ENCODE data around the gene PRR16. TPM values are rescaled to one million over a fixed set of nuclear protein-coding genes. Genes with fewer than 3 reads are reported as not detected.

Gene PRR16
- total and polyA plus RNA-seq, 4 experiments from 2014 or later: not detected

- no peak overlapping the region for H3K27ac Mint-ChIP-seq
- H3K9me3 Mint-ChIP-seq: peaks cover 0 to 8% (median 3%) of the 10 kb centered on the region in 8 donors
- Histone ChIP-seq H3K9me3 (ENCODE audit: control insufficient read depth in 1 of 2, low read length in 2 of 2) (no peaks in the 10 kb centered on the region), H3K4me3 (ENCODE audit: low read length in 2 of 2) (no peak overlapping the region), H3K27ac (ENCODE audit: low read depth, low read length) (no peak overlapping the region), H3K4me1 (ENCODE audit: insufficient read depth, low read length) (no peaks in the 10 kb centered on the region), H3K27me3 (ENCODE audit: insufficient read depth, low read length) (no peaks in the 10 kb centered on the region), H3K36me3 (ENCODE audit: insufficient read depth, low read length) (no peaks in the 10 kb centered on the region)
- POLR2A ChIA-PET (ENCODE audit: partially characterized antibody): no interaction called here
- intact Hi-C loops (cut with micrococcal nuclease): no loop called here
- H3K4me3 Mint-ChIP-seq: no peak overlapping the region
- DNase-seq: no peak
- CTCF ChIA-PET (ENCODE audit: partially characterized antibody): no interaction called here
- H3K36me3 Mint-ChIP-seq: no peaks in the 10 kb centered on the region
- H3K27me3 Mint-ChIP-seq: no peaks in the 10 kb centered on the region
- no peaks in the 10 kb centered on the region for H3K4me1 Mint-ChIP-seq
These were observed 112.5 kb downstream of the PRR16 start for GRCh38 chr5:120576588-120576987.

- Mint-ChIP-seq H3K36me3 (no peaks in the 10 kb centered on the region), H3K4me3 (no peak overlapping the region), H3K27me3 (no peaks in the 10 kb centered on the region), H3K9me3 (peaks cover 0 to 11% (median 5%) of the 10 kb centered on the region in 8 donors), H3K4me1 (no peaks in the 10 kb centered on the region), H3K27ac (no peak overlapping the region)
- H3K36me3 ChIP-seq (ENCODE audit: insufficient read depth, low read length): no peaks in the 10 kb centered on the region
- no peak for DNase-seq
- H3K27me3 ChIP-seq (ENCODE audit: insufficient read depth, low read length): no peaks in the 10 kb centered on the region
- no peak overlapping the region for H3K4me3 ChIP-seq (ENCODE audit: low read length in 2 of 2)
- no peaks in the 10 kb centered on the region for H3K9me3 ChIP-seq (ENCODE audit: control insufficient read depth in 1 of 2, low read length in 2 of 2)
- intact Hi-C loops (cut with micrococcal nuclease): no loop called here
- no peak overlapping the region for H3K27ac ChIP-seq (ENCODE audit: low read depth, low read length)
- CTCF ChIA-PET (ENCODE audit: partially characterized antibody): no interaction called here
- H3K4me1 ChIP-seq (ENCODE audit: insufficient read depth, low read length): no peaks in the 10 kb centered on the region
- POLR2A ChIA-PET (ENCODE audit: partially characterized antibody): no interaction called here
These were observed 118.5 kb downstream of the PRR16 start for GRCh38 chr5:120582635-120583034.

- no peaks in the 10 kb centered on the region for H3K4me1 Mint-ChIP-seq
- intact Hi-C loops (cut with micrococcal nuclease): no loop called here
- H3K36me3 Mint-ChIP-seq: no peaks in the 10 kb centered on the region
- POLR2A ChIA-PET (ENCODE audit: partially characterized antibody): no interaction called here
- Histone ChIP-seq H3K36me3 (ENCODE audit: insufficient read depth, low read length) (no peaks in the 10 kb centered on the region), H3K4me3 (ENCODE audit: low read length in 2 of 2) (no peak overlapping the region), H3K27ac (ENCODE audit: low read depth, low read length) (no peak overlapping the region), H3K9me3 (ENCODE audit: control insufficient read depth in 1 of 2, low read length in 2 of 2) (no peaks in the 10 kb centered on the region), H3K4me1 (ENCODE audit: insufficient read depth, low read length) (no peaks in the 10 kb centered on the region), H3K27me3 (ENCODE audit: insufficient read depth, low read length) (no peaks in the 10 kb centered on the region)
- no peak overlapping the region for H3K27ac Mint-ChIP-seq
- H3K4me3 Mint-ChIP-seq: no peak overlapping the region
- CTCF ChIA-PET (ENCODE audit: partially characterized antibody): no interaction called here
- H3K27me3 Mint-ChIP-seq: no peaks in the 10 kb centered on the region
- no peak for DNase-seq
- H3K9me3 Mint-ChIP-seq: peaks cover 0 to 6% (median 3%) of the 10 kb centered on the region in 8 donors
These were observed 122.5 kb downstream of the PRR16 start for GRCh38 chr5:120586646-120587045.

GRCh38 chr5:120591911-120592310 lies 127.8 kb downstream of the PRR16 start:
- CTCF ChIA-PET (ENCODE audit: partially characterized antibody): no interaction called here
- DNase-seq: no peak
- Histone ChIP-seq H3K4me1 (ENCODE audit: insufficient read depth, low read length) (no peaks in the 10 kb centered on the region), H3K9me3 (ENCODE audit: control insufficient read depth in 1 of 2, low read length in 2 of 2) (no peaks in the 10 kb centered on the region), H3K27me3 (ENCODE audit: insufficient read depth, low read length) (no peaks in the 10 kb centered on the region), H3K4me3 (ENCODE audit: low read length in 2 of 2) (no peak overlapping the region), H3K36me3 (ENCODE audit: insufficient read depth, low read length) (no peaks in the 10 kb centered on the region), H3K27ac (ENCODE audit: low read depth, low read length) (no peak overlapping the region)
- Mint-ChIP-seq H3K27me3 (no peaks in the 10 kb centered on the region), H3K4me1 (no peaks in the 10 kb centered on the region), H3K27ac (no peak overlapping the region), H3K9me3 (peaks cover 0 to 5% (median 2%) of the 10 kb centered on the region in 8 donors), H3K4me3 (no peak overlapping the region), H3K36me3 (no peaks in the 10 kb centered on the region)
- POLR2A ChIA-PET (ENCODE audit: partially characterized antibody): no interaction called here
- intact Hi-C loops (cut with micrococcal nuclease): no loop called here

GRCh38 chr5:120599576-120599975 lies 135.5 kb downstream of the PRR16 start:
- Histone ChIP-seq H3K36me3 (ENCODE audit: insufficient read depth, low read length) (no peaks in the 10 kb centered on the region), H3K4me3 (ENCODE audit: low read length in 2 of 2) (no peak overlapping the region), H3K27ac (ENCODE audit: low read depth, low read length) (no peak overlapping the region), H3K4me1 (ENCODE audit: insufficient read depth, low read length) (no peaks in the 10 kb centered on the region), H3K9me3 (ENCODE audit: control insufficient read depth in 1 of 2, low read length in 2 of 2) (no peaks in the 10 kb centered on the region), H3K27me3 (ENCODE audit: insufficient read depth, low read length) (no peaks in the 10 kb centered on the region)
- no peaks in the 10 kb centered on the region for H3K4me1 Mint-ChIP-seq
- intact Hi-C loops (cut with micrococcal nuclease): no loop called here
- no peak for DNase-seq
- POLR2A ChIA-PET (ENCODE audit: partially characterized antibody): no interaction called here
- no peak overlapping the region for H3K27ac Mint-ChIP-seq
- CTCF ChIA-PET (ENCODE audit: partially characterized antibody): no interaction called here
- no peaks in the 10 kb centered on the region for H3K36me3 Mint-ChIP-seq
- peaks cover 0 to 21% (median 8%) of the 10 kb centered on the region in 8 donors for H3K9me3 Mint-ChIP-seq
- H3K4me3 Mint-ChIP-seq: no peak overlapping the region
- no peaks in the 10 kb centered on the region for H3K27me3 Mint-ChIP-seq

GRCh38 chr5:120600639-120601038 lies 136.5 kb downstream of the PRR16 start:
- Mint-ChIP-seq H3K4me1 (no peaks in the 10 kb centered on the region), H3K27me3 (no peaks in the 10 kb centered on the region), H3K36me3 (no peaks in the 10 kb centered on the region), H3K27ac (no peak overlapping the region), H3K4me3 (no peak overlapping the region), H3K9me3 (peaks cover 0 to 21% (median 8%) of the 10 kb centered on the region in 8 donors)
- Histone ChIP-seq H3K27ac (ENCODE audit: low read depth, low read length) (no peak overlapping the region), H3K36me3 (ENCODE audit: insufficient read depth, low read length) (no peaks in the 10 kb centered on the region), H3K4me1 (ENCODE audit: insufficient read depth, low read length) (no peaks in the 10 kb centered on the region), H3K9me3 (ENCODE audit: control insufficient read depth in 1 of 2, low read length in 2 of 2) (no peaks in the 10 kb centered on the region), H3K27me3 (ENCODE audit: insufficient read depth, low read length) (no peaks in the 10 kb centered on the region), H3K4me3 (ENCODE audit: low read length in 2 of 2) (no peak overlapping the region)
- intact Hi-C loops (cut with micrococcal nuclease): no loop called here
- POLR2A ChIA-PET (ENCODE audit: partially characterized antibody): no interaction called here
- CTCF ChIA-PET (ENCODE audit: partially characterized antibody): no interaction called here
- no peak for DNase-seq

- H3K27me3 Mint-ChIP-seq: no peaks in the 10 kb centered on the region
- DNase-seq: no peak
- Histone ChIP-seq H3K36me3 (ENCODE audit: insufficient read depth, low read length) (no peaks in the 10 kb centered on the region), H3K9me3 (ENCODE audit: control insufficient read depth in 1 of 2, low read length in 2 of 2) (no peaks in the 10 kb centered on the region), H3K4me1 (ENCODE audit: insufficient read depth, low read length) (no peaks in the 10 kb centered on the region), H3K4me3 (ENCODE audit: low read length in 2 of 2) (no peak overlapping the region), H3K27me3 (ENCODE audit: insufficient read depth, low read length) (no peaks in the 10 kb centered on the region), H3K27ac (ENCODE audit: low read depth, low read length) (no peak overlapping the region)
- no peaks in the 10 kb centered on the region for H3K36me3 Mint-ChIP-seq
- H3K27ac Mint-ChIP-seq: no peak overlapping the region
- peaks cover 0 to 21% (median 8%) of the 10 kb centered on the region in 8 donors for H3K9me3 Mint-ChIP-seq
- POLR2A ChIA-PET (ENCODE audit: partially characterized antibody): no interaction called here
- CTCF ChIA-PET (ENCODE audit: partially characterized antibody): no interaction called here
- intact Hi-C loops (cut with micrococcal nuclease): no loop called here
- H3K4me1 Mint-ChIP-seq: no peaks in the 10 kb centered on the region
- H3K4me3 Mint-ChIP-seq: no peak overlapping the region
These were observed 137.9 kb downstream of the PRR16 start for GRCh38 chr5:120602033-120602432.

GRCh38 chr5:120604884-120605283 lies 140.8 kb downstream of the PRR16 start:
- Mint-ChIP-seq H3K27ac (no peak overlapping the region), H3K4me1 (no peaks in the 10 kb centered on the region), H3K27me3 (no peaks in the 10 kb centered on the region), H3K36me3 (no peaks in the 10 kb centered on the region), H3K4me3 (no peak overlapping the region), H3K9me3 (peaks cover 0 to 18% (median 7%) of the 10 kb centered on the region in 8 donors)
- DNase-seq: no peak
- H3K27ac ChIP-seq (ENCODE audit: low read depth, low read length): no peak overlapping the region
- intact Hi-C loops (cut with micrococcal nuclease): no loop called here
- H3K27me3 ChIP-seq (ENCODE audit: insufficient read depth, low read length): no peaks in the 10 kb centered on the region
- H3K4me3 ChIP-seq (ENCODE audit: low read length in 2 of 2): no peak overlapping the region
- ChIA-PET CTCF (ENCODE audit: partially characterized antibody) (no interaction called here), POLR2A (ENCODE audit: partially characterized antibody) (no interaction called here)
- no peaks in the 10 kb centered on the region for H3K4me1 ChIP-seq (ENCODE audit: insufficient read depth, low read length)
- no peaks in the 10 kb centered on the region for H3K36me3 ChIP-seq (ENCODE audit: insufficient read depth, low read length)
- no peaks in the 10 kb centered on the region for H3K9me3 ChIP-seq (ENCODE audit: control insufficient read depth in 1 of 2, low read length in 2 of 2)

Measured in CD4-positive, alpha-beta memory T cell (primary cell).